B cell (primary cell): Measurements from ENCODE around the gene C6orf136. TPM values are rescaled to one million over a fixed set of nuclear protein-coding genes. Genes with fewer than 3 reads are reported as not detected.

Experiments
- ATAC-seq: fragments of 200-7000 bp; cut with Tn5 transposase; one replicate; pipeline ENCODE4 v1.10.0; 2021; ENCODE audit warnings: low read depth, mild to moderate bottlenecking, moderate number of reproducible peaks, moderate library complexity
- CTCF ChIA-PET: fragments of 350-600 bp; sonication (Branson Sonifier 250); formaldehyde crosslinking; loops from one replicate; lab custom pipeline; 2021; ENCODE audit warnings: antibody characterized with exemption, inconsistent platforms; lab: Charles Lee
- POLR2A ChIA-PET: fragments of 350-600 bp; sonication (Branson Sonifier 250); formaldehyde crosslinking; loops from one replicate; lab custom pipeline; 2021; ENCODE audit warnings: antibody characterized with exemption; lab: Charles Lee
- DNase-seq: peaks from one replicate; pipeline ENCODE4 v3.0.0; 2013
- H2AFZ ChIP-seq: 2 replicates; pipeline ENCODE4 v1.6.1; 2012; ENCODE audit warnings: mild to moderate bottlenecking, low read depth, low read length; ENCODE audit not compliant: insufficient read depth, poor library complexity, severe bottlenecking
- H3K27ac ChIP-seq, 2 donors: 1 replicate in 1 of 2; 2 replicates in 1 of 2; pipeline ENCODE4 v1.5.1; 2012 to 2013; ENCODE audit warnings: low read length in 2 of 2, mild to moderate bottlenecking in 2 of 2, moderate library complexity in 1 of 2
- H3K27me3 ChIP-seq, 4 experiments: fragments of 200-600 bp in 1 of 4; sonication (generic) in 1 of 4; replicated peaks in 1 of 4; 1 replicate in 2 of 4; 2 replicates in 2 of 4; pipeline versions ENCODE4 v1.6.1 to v1.7.0; 2013 to 2016; ENCODE audit warnings: low read length in 3 of 4, mild to moderate bottlenecking in 2 of 4, mixed read lengths in 1 of 4, moderate library complexity in 1 of 4; ENCODE audit not compliant: insufficient read depth in 4 of 4, control insufficient read depth in 3 of 4; ENCODE audit errors: control extremely low read depth in 1 of 4
- H3K36me3 ChIP-seq, 2 experiments: replicated peaks in 1 of 2; 1 replicate in 1 of 2; 2 replicates in 1 of 2; pipeline versions ENCODE4 v1.6.1 to v1.7.1; 2013; ENCODE audit warnings: low read length in 1 of 2; ENCODE audit not compliant: insufficient read depth in 2 of 2, control insufficient read depth in 1 of 2; ENCODE audit errors: control extremely low read depth in 1 of 2, extremely low read depth in 1 of 2
- H3K4me1 ChIP-seq, 2 donors: fragments of 200-600 bp in 1 of 2; sonication (generic) in 1 of 2; 1 replicate in 1 of 2; 2 replicates in 1 of 2; pipeline versions ENCODE4 v1.5.1 to v1.6.1; 2013 to 2017; ENCODE audit warnings: low read length in 2 of 2; ENCODE audit not compliant: control insufficient read depth in 2 of 2, insufficient read depth in 2 of 2
- H3K4me2 ChIP-seq: replicated peaks from 2 replicates; pipeline ENCODE3; 2012; ENCODE audit warnings: mild to moderate bottlenecking, low read depth, low read length; ENCODE audit not compliant: poor library complexity, severe bottlenecking
- H3K4me3 ChIP-seq, 5 experiments: fragments of 200-600 bp in 1 of 5; sonication (generic) in 1 of 5; 1 replicate in 3 of 5; 2 replicates in 2 of 5; pipeline versions ENCODE4 v1.5.1 to v1.7.0; 2011 to 2016; ENCODE audit warnings: low read length in 4 of 5, mild to moderate bottlenecking in 4 of 5, low read depth in 2 of 5, control low read depth in 1 of 5, moderate library complexity in 1 of 5; ENCODE audit not compliant: insufficient read depth in 1 of 5; ENCODE audit errors: control extremely low read depth in 1 of 5, extremely low read depth in 1 of 5
- H3K79me2 ChIP-seq: fragments of 200-600 bp; sonication (generic); one replicate; pipeline ENCODE4 v1.6.0; 2016; ENCODE audit warnings: low read length; ENCODE audit not compliant: control insufficient read depth, insufficient read depth
- H3K9ac ChIP-seq: fragments of 200-600 bp; sonication (generic); 2 replicates; pipeline ENCODE4 v1.6.1; 2017; ENCODE audit warnings: mild to moderate bottlenecking, low read length, moderate library complexity
- H3K9me3 ChIP-seq, 3 donors: one replicate each; pipeline versions ENCODE4 v1.6.1 to v1.7.1; 2013; ENCODE audit warnings: low read length in 2 of 3; ENCODE audit not compliant: control insufficient read depth in 2 of 3, insufficient read depth in 1 of 3; ENCODE audit errors: control extremely low read depth in 1 of 3
- H4K20me1 ChIP-seq: 2 replicates; pipeline ENCODE4 v1.6.0; 2012; ENCODE audit warnings: mild to moderate bottlenecking, low read length; ENCODE audit not compliant: insufficient read depth, control insufficient read depth, poor library complexity, severe bottlenecking
- H3K27ac Mint-ChIP-seq: one replicate; pipeline ENCODE4 v1.8.0; 2021; ENCODE audit warnings: mixed read lengths
- H3K27me3 Mint-ChIP-seq: one replicate; pipeline ENCODE4 v1.8.0; 2021; ENCODE audit warnings: mixed read lengths
- H3K4me1 Mint-ChIP-seq: one replicate; pipeline ENCODE4 v1.8.0; 2021; ENCODE audit warnings: mixed read lengths
- H3K4me3 Mint-ChIP-seq: one replicate; pipeline ENCODE4 v1.8.0; 2021; ENCODE audit warnings: mixed read lengths
- H3K9me3 Mint-ChIP-seq: one replicate; pipeline ENCODE4 v1.8.0; 2022; ENCODE audit warnings: mixed read lengths; ENCODE audit not compliant: insufficient read depth
- CTCF ChIP-seq: fragments of 200-600 bp; IDR thresholded peaks from one replicate; pipeline ENCODE4 v1.8.0; 2022; ENCODE audit warnings: antibody characterized with exemption, mild to moderate bottlenecking
- EZH2 ChIP-seq: IDR thresholded peaks from 2 replicates; pipeline ENCODE4 v1.6.1; 2012; ENCODE audit warnings: borderline replicate concordance, low read depth, mild to moderate bottlenecking, moderate library complexity, low read length; ENCODE audit not compliant: insufficient read depth, poor library complexity, severe bottlenecking
- WGBS: methylation state at CpG from one replicate; pipeline ENCODE4 v1.1.5; 2013; ENCODE audit warnings: missing lambda C conversion rate; ENCODE audit not compliant: insufficient coverage; 5-methylcytosine and 5-hydroxymethylcytosine counted together
- intact Hi-C: fragments of 100-400 bp; cut with micrococcal nuclease; formaldehyde crosslinking; loops from one replicate; pipeline ENCODE4 v1.10.0; 2022
- polyA plus RNA-seq: library from polyadenylated mRNA; depleted of rRNA; stranded (reverse); fragments of >200 nt; gene quantifications from 2 replicates; pipeline ENCODE4 v1.2.3, GENCODE V29; 2012
- total RNA-seq, 2 donors: library from RNA; stranded (reverse); fragments of 120-200 nt in 1 of 2; gene quantifications; 1 replicate in 1 of 2; 2 replicates in 1 of 2; pipeline versions ENCODE4 v1.2.3 to v1.2.4, GENCODE V29; 2013 to 2022

Gene C6orf136
- total and polyA plus RNA-seq, 2 donors (not counting 1 experiment from before 2014, with no cell fraction given) = 36.6 to 37.2 TPM

- H2AFZ ChIP-seq = no peak overlapping the region
- TF ChIP-seq EZH2 = no peak
- no peak for TF ChIP-seq CTCF
- peaks cover 19% of the 10 kb centered on the region for H4K20me1 ChIP-seq
- no peaks in the 10 kb centered on the region for H3K9me3 Mint-ChIP-seq
- CTCF ChIA-PET = interaction anchor here (1.1 to 1.6 kb wide), 5 partner anchors 28 to 164 kb away, joined by 3 to 7 read pairs (median 3); partner anchors contain the start of gene MRPS18B
- peak overlapping the region; percentile 94 for H3K4me2 ChIP-seq
- no peak overlapping the region for H3K27ac ChIP-seq
- no peak overlapping the region for H3K9ac ChIP-seq
- H3K4me3 Mint-ChIP-seq = no peak overlapping the region
- peaks cover 25% of the 10 kb centered on the region for H3K4me1 Mint-ChIP-seq
- no peak overlapping the region for H3K4me3 ChIP-seq
- peaks cover 1 to 9% of the 10 kb centered on the region in 2 experiments for H3K36me3 ChIP-seq
- POLR2A ChIA-PET = no interaction called here
- H3K4me1 ChIP-seq = peaks cover 12 to 18% of the 10 kb centered on the region in 2 donors
- H3K27me3 Mint-ChIP-seq = no peaks in the 10 kb centered on the region
- peaks cover 28% of the 10 kb centered on the region for H3K79me2 ChIP-seq
- ATAC-seq (no peak), DNase-seq (no peak)
- H3K27ac Mint-ChIP-seq = peak overlapping the region; percentile 59
- no peaks in the 10 kb centered on the region for H3K9me3 ChIP-seq
- H3K27me3 ChIP-seq = no peaks in the 10 kb centered on the region
- intact Hi-C loops = no loop called here
- 82% methylated on average over 1 of the region's 1 CpG for WGBS
These were observed 944 bp upstream of the C6orf136 start for GRCh38 chr6:30645989-30646388.
